HG03457 (cell line): ENCODE results near the gene B3GALNT1.

Source experiments
- ATAC-seq: cut with Tn5 transposase; IDR thresholded peaks from one replicate; pipeline ENCODE4 v1.9.1; 2021; ENCODE audit warnings: moderate number of reproducible peaks; ENCODE audit not compliant: unreplicated experiment

Gene B3GALNT1

GRCh38 chr3:161081633-161082032 lies 23.5 kb downstream of the B3GALNT1 start:
- ATAC-seq: peak; percentile 76

GRCh38 chr3:161073181-161073580 lies 32.0 kb downstream of the B3GALNT1 start:
- ATAC-seq: no peak

- no peak for ATAC-seq
Observed at GRCh38 chr3:161072751-161073150, 32.4 kb downstream of the B3GALNT1 start.

- no peak for ATAC-seq
Observed at GRCh38 chr3:161072211-161072621, 32.9 kb downstream of the B3GALNT1 start.

GRCh38 chr3:161070980-161071663 lies 34.0 kb downstream of the B3GALNT1 start:
- no peak for ATAC-seq

- no peak for ATAC-seq
Observed at GRCh38 chr3:161070252-161070930, 34.8 kb downstream of the B3GALNT1 start.

- peak; percentile 96 for ATAC-seq
Observed at GRCh38 chr3:161069511-161070251, 35.5 kb downstream of the B3GALNT1 start.

- ATAC-seq: no peak
Observed at GRCh38 chr3:161067335-161067734, 37.8 kb downstream of the B3GALNT1 start.

- ATAC-seq: no peak
Observed at GRCh38 chr3:161066930-161067329, 38.2 kb downstream of the B3GALNT1 start.

- no peak for ATAC-seq
Observed at GRCh38 chr3:161064413-161064812, 40.7 kb downstream of the B3GALNT1 start.

GRCh38 chr3:161054860-161055604 lies 50.1 kb downstream of the B3GALNT1 start:
- no peak for ATAC-seq

GRCh38 chr3:161051856-161052255 lies 53.3 kb downstream of the B3GALNT1 start:
- ATAC-seq: no peak

GRCh38 chr3:161050935-161051334 lies 54.2 kb downstream of the B3GALNT1 start:
- ATAC-seq: no peak

GRCh38 chr3:161049683-161050248 lies 55.4 kb downstream of the B3GALNT1 start:
- no peak for ATAC-seq

GRCh38 chr3:161043336-161044035 lies 61.7 kb downstream of the B3GALNT1 start:
- ATAC-seq: peak; percentile 68

GRCh38 chr3:161042023-161042501 lies 63.1 kb downstream of the B3GALNT1 start:
- no peak for ATAC-seq

GRCh38 chr3:161038725-161039124 lies 66.4 kb downstream of the B3GALNT1 start:
- no peak for ATAC-seq

GRCh38 chr3:161035711-161036110 lies 69.4 kb downstream of the B3GALNT1 start:
- ATAC-seq: no peak

- ATAC-seq: peak; percentile 84
Observed at GRCh38 chr3:161034913-161035550, 70.1 kb downstream of the B3GALNT1 start.
